K562 (cell line): ENCODE results near the gene CACNB1. TPM values are rescaled to one million over a fixed set of nuclear protein-coding genes. Genes with fewer than 3 reads are reported as not detected.

Source experiments
- EP300 ChIP-seq: IDR thresholded peaks from 2 replicates; pipeline ENCODE4 v1.6.1; 2012; ENCODE audit warnings: low read length, improper control_type of control experiment
- ETS1 ChIP-seq: conservative IDR thresholded peaks from 2 replicates; pipeline ENCODE4 v1.6.1; 2011; ENCODE audit warnings: low read depth, mild to moderate bottlenecking, low read length; ENCODE audit not compliant: control insufficient read depth
- TBL1XR1 ChIP-seq, 2 experiments: IDR thresholded peaks; 2 replicates each; pipeline ENCODE4 v1.6.1; 2012; ENCODE audit warnings: improper control_type of control experiment in 2 of 2, low read length in 2 of 2, mild to moderate bottlenecking in 1 of 2
- ZNF444 ChIP-seq: fragments of 250-450 bp; sonication (Bioruptor Pico); IDR thresholded peaks from 2 replicates; pipeline ENCODE4 v1.4.0; 2020; ENCODE audit warnings: mild to moderate bottlenecking, moderate library complexity
- ZNF785 ChIP-seq: fragments of 250-450 bp; sonication (Bioruptor Pico); IDR thresholded peaks from 2 replicates; pipeline ENCODE4 v1.4.0; 2020; ENCODE audit warnings: mild to moderate bottlenecking
- polyA plus RNA-seq, 8 experiments: library from polyadenylated mRNA; depleted of rRNA in 4 of 8; stranded (reverse) in 5 of 8; unstranded in 3 of 8; fragments of >200 nt; fragmentation: Nextera tagmentation in 2 of 8; fragmentation: Illumina TruSeq in 1 of 8; extraction: Ambion mirVana in 2 of 8; extraction: Trizol in 1 of 8; gene quantifications; 2 replicates each; pipeline versions ENCODE4 v1.2.1 to v1.2.3, GENCODE V29; 2011 to 2014; ENCODE audit warnings: inconsistent platforms in 1 of 8, missing spikeins in 1 of 8
- total RNA-seq, 7 experiments: library from RNA; depleted of rRNA in 6 of 7; stranded (reverse); fragments of >200 nt in 6 of 7; fragmentation: Illumina TruSeq in 2 of 7; extraction: Trizol in 2 of 7; gene quantifications; 2 replicates each; pipeline versions ENCODE4 v1.2.1 to v1.2.3, GENCODE V29; 2011 to 2021; ENCODE audit warnings: low replicate concordance in 1 of 7
- TF ChIP-seq, protein P1 (sequence below): sonication (generic); formaldehyde crosslinking; IDR thresholded peaks from 2 replicates; pipeline ENCODE4 v1.8.1; 2023; ENCODE audit warnings: mild to moderate bottlenecking, missing genetic modification reagents
- TF ChIP-seq, protein P2 (sequence below), 2 experiments: fragments of 200-800 bp in 1 of 2; sonication (Bioruptor generic) in 1 of 2; sonication (generic) in 1 of 2; formaldehyde crosslinking in 1 of 2; IDR thresholded peaks in 1 of 2; conservative IDR thresholded peaks in 1 of 2; 2 replicates each; pipeline versions ENCODE4 v1.5.0 to v1.6.1; 2016 to 2020; ENCODE audit warnings: missing compliant biosample characterization in 1 of 2, missing genetic modification characterization in 1 of 2, missing genetic modification reagents in 1 of 2

Gene CACNB1
- total and polyA plus RNA-seq, 9 of the 15 experiments (the other 6 are each of a cell fraction or from before 2014, with no cell fraction given), result 0.08 to 7.4 (median 3.0) TPM

DNA sequence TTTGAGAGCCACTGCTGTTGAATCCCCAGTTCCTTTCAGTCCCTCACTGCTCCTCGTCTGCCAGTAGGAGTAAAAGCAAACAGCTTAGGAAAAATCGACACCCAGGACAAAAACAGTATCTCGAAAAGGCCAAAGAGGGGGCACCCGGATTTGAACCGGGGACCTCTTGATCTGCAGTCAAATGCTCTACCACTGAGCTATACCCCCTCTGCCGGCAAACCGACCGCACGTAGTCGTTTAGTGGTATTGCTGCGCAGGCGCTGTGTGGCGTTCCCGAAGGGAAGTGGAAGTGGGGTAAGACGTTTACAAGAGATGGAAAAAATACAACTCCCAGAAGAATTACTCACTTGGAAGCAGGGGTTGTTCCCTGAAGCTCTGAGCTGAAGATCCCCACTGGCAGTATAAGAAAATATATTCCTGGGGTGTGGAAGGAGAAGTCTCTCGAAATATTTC is 43.8 kb downstream of the CACNB1 start (continued):
- TF ChIP-seq, protein P1, sequence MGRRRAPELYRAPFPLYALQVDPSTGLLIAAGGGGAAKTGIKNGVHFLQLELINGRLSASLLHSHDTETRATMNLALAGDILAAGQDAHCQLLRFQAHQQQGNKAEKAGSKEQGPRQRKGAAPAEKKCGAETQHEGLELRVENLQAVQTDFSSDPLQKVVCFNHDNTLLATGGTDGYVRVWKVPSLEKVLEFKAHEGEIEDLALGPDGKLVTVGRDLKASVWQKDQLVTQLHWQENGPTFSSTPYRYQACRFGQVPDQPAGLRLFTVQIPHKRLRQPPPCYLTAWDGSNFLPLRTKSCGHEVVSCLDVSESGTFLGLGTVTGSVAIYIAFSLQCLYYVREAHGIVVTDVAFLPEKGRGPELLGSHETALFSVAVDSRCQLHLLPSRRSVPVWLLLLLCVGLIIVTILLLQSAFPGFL (CRISPR knock-in tag), result 0 out of 2 replicates have a peak, but pooled peaks have one; percentile 24
- TF ChIP-seq TBL1XR1 (IDR thresholded peaks at IDR 0.05; ENCODE audit: low read length in 2 of 2), result peak in 1 of 2 experiments; percentile 93; a peak in 2 of 4 replicates
- no peak for TF ChIP-seq ZNF444 (CRISPR knock-in tag)
- TF ChIP-seq ETS1, result peak; percentile 92
- no peak for TF ChIP-seq ZNF785 (CRISPR knock-in tag)
- TF ChIP-seq EP300, result peak; percentile 71
- TF ChIP-seq, protein P2, sequence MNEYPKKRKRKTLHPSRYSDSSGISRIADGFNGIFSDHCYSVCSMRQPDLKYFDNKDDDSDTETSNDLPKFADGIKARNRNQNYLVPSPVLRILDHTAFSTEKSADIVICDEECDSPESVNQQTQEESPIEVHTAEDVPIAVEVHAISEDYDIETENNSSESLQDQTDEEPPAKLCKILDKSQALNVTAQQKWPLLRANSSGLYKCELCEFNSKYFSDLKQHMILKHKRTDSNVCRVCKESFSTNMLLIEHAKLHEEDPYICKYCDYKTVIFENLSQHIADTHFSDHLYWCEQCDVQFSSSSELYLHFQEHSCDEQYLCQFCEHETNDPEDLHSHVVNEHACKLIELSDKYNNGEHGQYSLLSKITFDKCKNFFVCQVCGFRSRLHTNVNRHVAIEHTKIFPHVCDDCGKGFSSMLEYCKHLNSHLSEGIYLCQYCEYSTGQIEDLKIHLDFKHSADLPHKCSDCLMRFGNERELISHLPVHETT (CRISPR knock-in tag; conservative IDR thresholded peaks at IDR 0.05 in 1 of 2, IDR thresholded peaks at IDR 0.05 in 1 of 2), result no peak
